OCI-LY7 (cell line): ENCODE data around the gene POLR2E. TPM values are rescaled to one million over a fixed set of nuclear protein-coding genes. Genes with fewer than 3 reads are reported as not detected.

Source experiments
- BruUV-seq: library from RNA; stranded (reverse); fragments of 400-500 nt; replicated peaks from 2 replicates; lab custom pipeline; 2021; lab: Mats Ljungman, UMichigan
- CTCF ChIA-PET: fragments of 300-600 bp; sonication (Branson Sonifier 250); formaldehyde crosslinking; loops from one replicate; lab custom pipeline; 2022; ENCODE audit warnings: antibody characterized with exemption; ENCODE audit not compliant: unreplicated experiment; lab: Charles Lee
- POLR2A ChIA-PET: fragments of 300-600 bp; sonication (Branson Sonifier 250); formaldehyde crosslinking; loops from one replicate; lab custom pipeline; 2022; ENCODE audit warnings: antibody characterized with exemption; lab: Charles Lee
- DNase-seq: peaks from one replicate; pipeline ENCODE4 v3.0.0-alpha.2; 2015; ENCODE audit warnings: low spot score
- H2AFZ ChIP-seq: fragments of 200-600 bp; sonication (generic), shearing (Covaris generic); 2 replicates; pipeline ENCODE4 v1.6.1; 2014; ENCODE audit warnings: mild to moderate bottlenecking, antibody characterized with exemption, low read length, moderate library complexity
- H3K27ac ChIP-seq: fragments of 200-600 bp; sonication (generic); 2 replicates; pipeline ENCODE4 v1.5.1; 2014; ENCODE audit warnings: mixed run types, low read depth, mild to moderate bottlenecking, moderate library complexity, low read length, inconsistent platforms; ENCODE audit not compliant: poor library complexity, severe bottlenecking
- H3K36me3 ChIP-seq: fragments of 200-600 bp; sonication (generic); 2 replicates; pipeline ENCODE4 v1.6.1; 2014; ENCODE audit warnings: mild to moderate bottlenecking, antibody characterized with exemption, low read length, moderate library complexity, mixed read lengths; ENCODE audit not compliant: insufficient read depth
- H3K4me1 ChIP-seq: fragments of 200-600 bp; sonication (generic); 2 replicates; pipeline ENCODE4 v1.5.1; 2014; ENCODE audit warnings: mild to moderate bottlenecking, low read length; ENCODE audit not compliant: insufficient read depth, poor library complexity, severe bottlenecking
- H3K4me2 ChIP-seq: fragments of 200-600 bp; sonication (generic); 2 replicates; pipeline ENCODE4 v1.6.1; 2014; ENCODE audit warnings: mild to moderate bottlenecking, low read length
- H3K4me3 ChIP-seq: fragments of 200-600 bp; sonication (generic); 2 replicates; pipeline ENCODE4 v1.5.1; 2014; ENCODE audit warnings: mild to moderate bottlenecking, low read depth, low read length; ENCODE audit not compliant: poor library complexity, severe bottlenecking
- H3K79me2 ChIP-seq: fragments of 200-600 bp; sonication (generic); 2 replicates; pipeline ENCODE4 v1.6.1; 2016; ENCODE audit warnings: low read depth, mild to moderate bottlenecking, low read length, moderate library complexity, mixed read lengths; ENCODE audit not compliant: insufficient read depth
- H3K9me2 ChIP-seq: fragments of 200-600 bp; sonication (generic); 2 replicates; pipeline ENCODE4 v1.6.1; 2016; ENCODE audit warnings: mild to moderate bottlenecking, low read length, mixed read lengths; ENCODE audit not compliant: insufficient read depth
- H3K9me3 ChIP-seq: fragments of 200-600 bp; sonication (generic); 2 replicates; pipeline ENCODE4 v1.6.1; 2014; ENCODE audit warnings: mild to moderate bottlenecking, mixed run types, low read length, mixed read lengths
- H4K20me1 ChIP-seq: fragments of 200-600 bp; sonication (generic); 2 replicates; pipeline ENCODE4 v1.6.1; 2014; ENCODE audit warnings: mild to moderate bottlenecking, antibody characterized with exemption, low read length, moderate library complexity, mixed read lengths; ENCODE audit not compliant: insufficient read depth
- EZH2phosphoT487 ChIP-seq: fragments of 200-600 bp; sonication (generic); IDR thresholded peaks from 2 replicates; pipeline ENCODE4 v1.6.1; 2018; ENCODE audit warnings: low read depth, borderline replicate concordance, mild to moderate bottlenecking, mixed run types, antibody characterized with exemption, low read length, moderate library complexity, mixed read lengths
- intact Hi-C: fragments of 100-400 bp; cut with micrococcal nuclease; formaldehyde crosslinking; loops from one replicate; pipeline ENCODE4 v1.10.0; 2022; ENCODE audit not compliant: unreplicated experiment
- total RNA-seq, 2 experiments: library from RNA; depleted of rRNA in 1 of 2; stranded (reverse); fragments of >200 nt in 1 of 2; shearing (Covaris generic) in 1 of 2; gene quantifications; 2 replicates each; pipeline ENCODE4 v1.2.3, GENCODE V29; 2014 to 2022
- TF ChIP-seq, protein P1 (sequence below): fragments of 200-600 bp; sonication (generic); conservative IDR thresholded peaks from 2 replicates; pipeline ENCODE4 v1.5.1; 2014; ENCODE audit warnings: mild to moderate bottlenecking, antibody characterized with exemption, low read length, moderate library complexity, mixed read lengths

Gene POLR2E
- total RNA-seq, 2 experiments from 2014 or later = 153 to 193 TPM

DNA sequence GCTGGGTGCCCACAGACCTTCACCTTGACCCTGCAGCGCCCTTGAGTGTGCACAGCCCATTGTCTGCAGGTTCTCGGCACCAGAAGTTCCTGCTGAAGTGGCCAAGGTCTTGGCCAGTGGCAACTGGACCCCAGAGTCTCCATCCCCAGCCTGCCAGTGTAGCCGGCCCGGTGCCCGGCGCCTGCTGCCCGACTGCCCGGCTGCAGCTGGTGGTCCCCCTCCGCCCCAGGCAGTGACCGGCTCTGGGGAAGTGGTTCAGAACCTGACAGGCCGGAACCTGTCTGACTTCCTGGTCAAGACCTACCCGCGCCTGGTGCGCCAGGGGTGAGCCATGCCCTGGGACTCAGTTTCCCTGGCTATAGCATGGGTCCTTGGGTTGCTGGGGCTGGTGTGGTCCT is 40.1 kb downstream of the POLR2E start:
- no peak overlapping the region for H3K4me3 ChIP-seq
- H3K27ac ChIP-seq = no peak overlapping the region
- H4K20me1 ChIP-seq = no peaks in the 10 kb centered on the region
- POLR2A ChIA-PET = no interaction called here
- no peak for DNase-seq
- no TSS peak for BruUV-seq
- H3K79me2 ChIP-seq = no peaks in the 10 kb centered on the region
- H3K9me2 ChIP-seq = no peaks in the 10 kb centered on the region
- TF ChIP-seq, protein P1, sequence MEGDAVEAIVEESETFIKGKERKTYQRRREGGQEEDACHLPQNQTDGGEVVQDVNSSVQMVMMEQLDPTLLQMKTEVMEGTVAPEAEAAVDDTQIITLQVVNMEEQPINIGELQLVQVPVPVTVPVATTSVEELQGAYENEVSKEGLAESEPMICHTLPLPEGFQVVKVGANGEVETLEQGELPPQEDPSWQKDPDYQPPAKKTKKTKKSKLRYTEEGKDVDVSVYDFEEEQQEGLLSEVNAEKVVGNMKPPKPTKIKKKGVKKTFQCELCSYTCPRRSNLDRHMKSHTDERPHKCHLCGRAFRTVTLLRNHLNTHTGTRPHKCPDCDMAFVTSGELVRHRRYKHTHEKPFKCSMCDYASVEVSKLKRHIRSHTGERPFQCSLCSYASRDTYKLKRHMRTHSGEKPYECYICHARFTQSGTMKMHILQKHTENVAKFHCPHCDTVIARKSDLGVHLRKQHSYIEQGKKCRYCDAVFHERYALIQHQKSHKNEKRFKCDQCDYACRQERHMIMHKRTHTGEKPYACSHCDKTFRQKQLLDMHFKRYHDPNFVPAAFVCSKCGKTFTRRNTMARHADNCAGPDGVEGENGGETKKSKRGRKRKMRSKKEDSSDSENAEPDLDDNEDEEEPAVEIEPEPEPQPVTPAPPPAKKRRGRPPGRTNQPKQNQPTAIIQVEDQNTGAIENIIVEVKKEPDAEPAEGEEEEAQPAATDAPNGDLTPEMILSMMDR = no peak
- no peak for TF ChIP-seq EZH2phosphoT487
- H2AFZ ChIP-seq = no peak overlapping the region
- H3K36me3 ChIP-seq = peaks cover 18% of the 10 kb centered on the region; the same call in 1 of the 2 replicates
- intact Hi-C loops = loop anchor here (5.0 kb wide), 1 partner anchor 137 kb away; no protein-coding TSS in a partner anchor
- CTCF ChIA-PET = no interaction called here
- no peaks in the 10 kb centered on the region for H3K9me3 ChIP-seq
- H3K4me2 ChIP-seq = no peak overlapping the region
- H3K4me1 ChIP-seq = peaks cover 21% of the 10 kb centered on the region

DNA sequence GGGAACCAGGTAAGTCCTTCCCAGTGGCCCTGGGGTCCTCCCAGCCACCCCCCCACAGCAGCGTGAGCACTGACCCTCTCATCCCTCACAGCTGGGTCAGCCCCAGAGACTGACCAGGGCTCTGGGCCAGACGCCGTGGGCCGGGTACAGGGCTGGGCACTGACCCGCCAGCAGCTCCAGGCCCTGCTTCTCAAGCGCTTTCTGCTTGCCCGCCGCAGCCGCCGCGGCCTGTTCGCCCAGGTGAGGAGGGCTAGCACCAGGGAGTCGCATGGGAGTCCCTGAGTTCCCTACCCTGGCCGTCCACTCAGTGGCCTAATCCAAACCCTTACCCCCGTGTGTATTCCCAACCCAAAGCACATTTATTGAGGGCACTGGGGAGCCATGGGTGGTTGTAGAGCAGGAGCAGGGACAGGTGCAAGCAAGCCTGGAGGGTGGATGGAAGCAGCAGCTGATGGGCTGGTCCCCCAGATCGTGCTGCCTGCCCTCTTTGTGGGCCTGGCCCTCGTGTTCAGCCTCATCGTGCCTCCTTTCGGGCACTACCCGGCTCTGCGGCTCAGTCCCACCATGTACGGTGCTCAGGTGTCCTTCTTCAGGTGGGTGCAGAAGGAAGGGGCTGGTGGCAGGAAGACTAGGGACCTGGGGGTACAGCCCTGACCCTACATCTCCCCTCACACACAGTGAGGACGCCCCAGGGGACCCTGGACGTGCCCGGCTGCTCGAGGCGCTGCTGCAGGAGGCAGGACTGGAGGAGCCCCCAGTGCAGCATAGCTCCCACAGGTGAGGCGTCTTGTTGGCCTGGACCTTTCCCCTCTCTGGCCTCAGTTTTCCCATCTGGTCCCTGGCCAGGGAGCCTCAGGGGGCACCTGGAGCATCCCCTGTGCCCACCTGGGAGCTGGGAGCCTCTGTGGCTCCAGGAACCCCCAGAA is 40.8 kb downstream of the POLR2E start:
- no peaks in the 10 kb centered on the region for H3K9me2 ChIP-seq
- peaks cover 18% of the 10 kb centered on the region; the same call in 1 of the 2 replicates for H3K36me3 ChIP-seq
- peaks cover 21% of the 10 kb centered on the region for H3K4me1 ChIP-seq
- BruUV-seq = no TSS peak
- intact Hi-C loops = loop anchor here (5.0 kb wide), 1 partner anchor 138 kb away; no protein-coding TSS in a partner anchor
- no peak overlapping the region for H2AFZ ChIP-seq
- H4K20me1 ChIP-seq = no peaks in the 10 kb centered on the region
- no peaks in the 10 kb centered on the region for H3K79me2 ChIP-seq
- DNase-seq = no peak
- no peaks in the 10 kb centered on the region for H3K9me3 ChIP-seq
- no peak overlapping the region for H3K4me2 ChIP-seq
- TF ChIP-seq, protein P1 = no peak
- H3K27ac ChIP-seq = no peak overlapping the region
- CTCF ChIA-PET = no interaction called here
- POLR2A ChIA-PET = no interaction called here
- H3K4me3 ChIP-seq = no peak overlapping the region
